CD14-positive monocyte (primary cell): Measurements from ENCODE around the gene ZSWIM5. TPM values are rescaled to one million over a fixed set of nuclear protein-coding genes. Genes with fewer than 3 reads are reported as not detected.

ENCODE experiments used
- DNase-seq, 3 donors: peaks; one replicate each; pipeline ENCODE4 v3.0.0-alpha.2; 2011 to 2022
- H2AFZ ChIP-seq: 2 replicates; pipeline ENCODE4 v1.6.0; 2012; ENCODE audit warnings: mild to moderate bottlenecking, low read depth, low read length, inconsistent platforms; ENCODE audit not compliant: insufficient read depth, poor library complexity, severe bottlenecking
- H3K27ac ChIP-seq, 2 donors: 1 replicate in 1 of 2; 2 replicates in 1 of 2; pipeline ENCODE4 v1.5.1; 2012 to 2013; ENCODE audit warnings: low read length in 2 of 2, control low read depth in 1 of 2, inconsistent platforms in 1 of 2, low read depth in 1 of 2, mild to moderate bottlenecking in 1 of 2
- H3K27me3 ChIP-seq, 2 donors: one replicate each; pipeline versions ENCODE4 v1.6.0 to v1.6.1; 2011 to 2013; ENCODE audit warnings: low read length in 2 of 2; ENCODE audit not compliant: control insufficient read depth in 2 of 2, insufficient read depth in 2 of 2
- H3K36me3 ChIP-seq, 2 donors: replicated peaks in 1 of 2; 1 replicate in 1 of 2; 2 replicates in 1 of 2; pipeline versions ENCODE4 v1.5.1 to v1.6.1; 2012 to 2013; ENCODE audit warnings: low read length in 2 of 2, control low read depth in 1 of 2, inconsistent platforms in 1 of 2, mild to moderate bottlenecking in 1 of 2; ENCODE audit not compliant: insufficient read depth in 2 of 2, control insufficient read depth in 1 of 2
- H3K4me1 ChIP-seq, 2 donors: 1 replicate in 1 of 2; 2 replicates in 1 of 2; pipeline versions ENCODE4 v1.5.1 to v1.6.1; 2012 to 2013; ENCODE audit warnings: low read length in 2 of 2, control low read depth in 1 of 2, inconsistent platforms in 1 of 2, mild to moderate bottlenecking in 1 of 2, moderate library complexity in 1 of 2; ENCODE audit not compliant: insufficient read depth in 2 of 2, control insufficient read depth in 1 of 2
- H3K4me2 ChIP-seq: replicated peaks from 2 replicates; pipeline ENCODE3; 2012; ENCODE audit warnings: low read length, moderate library complexity, mild to moderate bottlenecking; ENCODE audit not compliant: poor library complexity, severe bottlenecking; ENCODE audit errors: extremely low read depth
- H3K4me3 ChIP-seq, 3 experiments: fragments of 200-600 bp in 1 of 3; sonication (generic) in 1 of 3; replicated peaks in 1 of 3; 1 replicate in 2 of 3; 2 replicates in 1 of 3; pipeline ENCODE4 v1.5.1; 2011 to 2013; ENCODE audit warnings: low read length in 3 of 3, mild to moderate bottlenecking in 3 of 3, control low read depth in 2 of 3, low read depth in 2 of 3, inconsistent platforms in 1 of 3, moderate library complexity in 1 of 3
- H3K79me2 ChIP-seq: 2 replicates; pipeline ENCODE4 v1.6.0; 2012; ENCODE audit warnings: mild to moderate bottlenecking, control low read depth, inconsistent platforms, low read length, moderate library complexity; ENCODE audit not compliant: insufficient read depth
- H3K9ac ChIP-seq: 2 replicates; pipeline ENCODE4 v1.6.0; 2017; ENCODE audit warnings: low read length, mild to moderate bottlenecking; ENCODE audit not compliant: insufficient read depth, poor library complexity, severe bottlenecking
- H3K9me3 ChIP-seq, 2 donors: replicated peaks in 1 of 2; 1 replicate in 1 of 2; 2 replicates in 1 of 2; pipeline versions ENCODE4 v1.5.1 to v1.6.1; 2012 to 2013; ENCODE audit warnings: low read length in 2 of 2, control low read depth in 1 of 2; ENCODE audit not compliant: control insufficient read depth in 1 of 2, insufficient read depth in 1 of 2
- H4K20me1 ChIP-seq: 2 replicates; pipeline ENCODE4 v1.6.0; 2012; ENCODE audit warnings: mild to moderate bottlenecking, low read length, control low read depth, moderate library complexity; ENCODE audit not compliant: insufficient read depth
- H3K27ac Mint-ChIP-seq, 7 donors: one replicate each; pipeline ENCODE4 v1.8.0; 2020; ENCODE audit warnings: mild to moderate bottlenecking in 7 of 7, mixed read lengths in 7 of 7, moderate library complexity in 6 of 7, inconsistent platforms in 2 of 7
- H3K27me3 Mint-ChIP-seq, 3 donors: one replicate each; pipeline ENCODE4 v1.8.0; 2021 to 2022; ENCODE audit warnings: low read depth in 3 of 3, mild to moderate bottlenecking in 3 of 3, mixed read lengths in 3 of 3, moderate library complexity in 3 of 3, inconsistent platforms in 1 of 3
- H3K36me3 Mint-ChIP-seq, 2 donors: one replicate each; pipeline ENCODE4 v1.8.0; 2020; ENCODE audit warnings: mixed read lengths in 2 of 2, inconsistent platforms in 1 of 2, mild to moderate bottlenecking in 1 of 2
- H3K4me1 Mint-ChIP-seq: one replicate; pipeline ENCODE4 v1.8.0; 2020; ENCODE audit warnings: mild to moderate bottlenecking, mixed read lengths
- H3K4me3 Mint-ChIP-seq, 2 donors: one replicate each; pipeline ENCODE4 v1.8.0; 2020; ENCODE audit warnings: mild to moderate bottlenecking in 2 of 2, mixed read lengths in 2 of 2, moderate library complexity in 1 of 2
- H3K9me3 Mint-ChIP-seq, 7 donors: one replicate each; pipeline ENCODE4 v1.8.0; 2020 to 2022; ENCODE audit warnings: mixed read lengths in 7 of 7, mild to moderate bottlenecking in 6 of 7, moderate library complexity in 6 of 7, inconsistent platforms in 2 of 7
- WGBS: methylation state at CpG from one replicate; pipeline ENCODE4 v1.1.5; 2013; ENCODE audit warnings: missing lambda C conversion rate; ENCODE audit not compliant: insufficient coverage; 5-methylcytosine and 5-hydroxymethylcytosine counted together
- intact Hi-C, 2 donors: fragments of 100-400 bp; cut with micrococcal nuclease; formaldehyde crosslinking; loops; one replicate each; pipeline versions ENCODE4 v1.15.0 to v1.15.1; 2023
- polyA plus RNA-seq, 3 donors: library from polyadenylated mRNA; depleted of rRNA in 1 of 3; unstranded in 2 of 3; stranded (reverse) in 1 of 3; fragments of 300-500 nt in 2 of 3; fragments of >200 nt in 1 of 3; fragmentation: Illumina TruSeq in 2 of 3; gene quantifications; 1 replicate in 2 of 3; 2 replicates in 1 of 3; pipeline ENCODE4 v1.2.3, GENCODE V29; 2012 to 2021
- TF ChIP-seq, protein P1 (sequence below): fragments of 200-600 bp; IDR thresholded peaks from one replicate; pipeline ENCODE4 v1.8.0; 2022; ENCODE audit warnings: antibody characterized with exemption, mild to moderate bottlenecking

Gene ZSWIM5
- polyA plus RNA-seq, 3 donors = not detected

DNA sequence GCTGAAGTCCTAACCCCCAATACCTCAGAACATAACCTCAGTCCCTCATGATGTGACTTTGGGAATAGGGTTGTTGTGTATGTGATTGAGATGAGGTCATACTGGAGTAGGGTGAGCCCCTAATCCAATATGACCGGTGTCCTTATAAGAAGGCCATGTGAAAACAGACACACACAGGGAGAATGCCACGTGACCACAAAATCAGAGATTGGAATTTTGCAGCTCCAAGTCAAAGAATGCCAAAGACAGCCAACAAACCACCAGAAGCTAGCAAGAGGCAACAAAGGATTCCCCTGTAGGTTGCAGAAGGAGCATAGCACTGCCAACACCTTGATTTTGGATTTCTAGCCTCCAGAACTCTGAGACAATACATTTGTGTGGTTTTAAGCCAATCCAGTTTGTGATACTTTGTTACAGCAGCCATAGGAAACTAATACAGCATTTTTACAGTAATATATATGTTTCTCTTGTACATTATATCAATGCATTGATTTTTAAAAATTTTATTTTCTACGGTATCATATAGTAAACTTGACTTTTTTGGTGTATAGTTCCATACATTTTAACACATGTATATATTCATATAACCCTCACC, 5.4 kb downstream of the ZSWIM5 start:
- intact Hi-C loops = no loop called here
- no peak overlapping the region for H3K4me3 ChIP-seq
- no peaks in the 10 kb centered on the region for H3K36me3 ChIP-seq
- H3K9ac ChIP-seq = no peak overlapping the region
- TF ChIP-seq, protein P1, sequence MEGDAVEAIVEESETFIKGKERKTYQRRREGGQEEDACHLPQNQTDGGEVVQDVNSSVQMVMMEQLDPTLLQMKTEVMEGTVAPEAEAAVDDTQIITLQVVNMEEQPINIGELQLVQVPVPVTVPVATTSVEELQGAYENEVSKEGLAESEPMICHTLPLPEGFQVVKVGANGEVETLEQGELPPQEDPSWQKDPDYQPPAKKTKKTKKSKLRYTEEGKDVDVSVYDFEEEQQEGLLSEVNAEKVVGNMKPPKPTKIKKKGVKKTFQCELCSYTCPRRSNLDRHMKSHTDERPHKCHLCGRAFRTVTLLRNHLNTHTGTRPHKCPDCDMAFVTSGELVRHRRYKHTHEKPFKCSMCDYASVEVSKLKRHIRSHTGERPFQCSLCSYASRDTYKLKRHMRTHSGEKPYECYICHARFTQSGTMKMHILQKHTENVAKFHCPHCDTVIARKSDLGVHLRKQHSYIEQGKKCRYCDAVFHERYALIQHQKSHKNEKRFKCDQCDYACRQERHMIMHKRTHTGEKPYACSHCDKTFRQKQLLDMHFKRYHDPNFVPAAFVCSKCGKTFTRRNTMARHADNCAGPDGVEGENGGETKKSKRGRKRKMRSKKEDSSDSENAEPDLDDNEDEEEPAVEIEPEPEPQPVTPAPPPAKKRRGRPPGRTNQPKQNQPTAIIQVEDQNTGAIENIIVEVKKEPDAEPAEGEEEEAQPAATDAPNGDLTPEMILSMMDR = no peak
- Mint-ChIP-seq H3K4me1 (peaks cover 5% of the 10 kb centered on the region), H3K27ac (no peak overlapping the region), H3K9me3 (peaks cover 0 to 10% (median 5%) of the 10 kb centered on the region in 7 donors), H3K36me3 (peaks cover 0 to 5% of the 10 kb centered on the region in 2 donors), H3K4me3 (no peak overlapping the region), H3K27me3 (peaks cover 32 to 37% (median 32%) of the 10 kb centered on the region in 3 donors)
- peaks cover 3 to 5% of the 10 kb centered on the region in 2 donors for H3K4me1 ChIP-seq
- H3K27me3 ChIP-seq = peaks cover 34 to 48% of the 10 kb centered on the region in 2 donors
- H3K79me2 ChIP-seq = no peaks in the 10 kb centered on the region
- no peaks in the 10 kb centered on the region for H4K20me1 ChIP-seq
- peaks cover 0 to 6% of the 10 kb centered on the region in 2 donors for H3K9me3 ChIP-seq
- no peak overlapping the region for H3K27ac ChIP-seq
- H3K4me2 ChIP-seq = no peak overlapping the region
- H2AFZ ChIP-seq = no peak overlapping the region
- no CpG with 5 or more reads among the region's 3 CpGs for WGBS
- DNase-seq = no peak

DNA sequence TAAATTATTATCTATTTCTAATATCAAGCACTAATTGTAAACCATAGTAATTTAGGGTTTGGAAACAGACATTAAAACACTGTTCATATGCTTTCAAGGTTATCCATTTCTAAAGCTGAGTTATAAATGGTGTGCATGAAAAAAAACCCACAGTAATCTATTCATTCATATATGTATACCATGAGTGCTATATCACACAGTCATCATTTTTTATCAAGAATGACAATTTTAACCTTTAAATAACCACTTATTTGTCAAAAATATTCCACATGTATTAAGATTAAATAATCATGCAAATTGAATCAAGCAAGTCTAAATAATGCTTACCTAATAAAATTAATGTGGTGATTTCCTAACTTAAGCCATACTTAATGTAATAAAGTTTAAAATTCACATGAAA, 6.0 kb downstream of the ZSWIM5 start:
- no peak overlapping the region for H3K4me2 ChIP-seq
- H3K27me3 ChIP-seq = peaks cover 32 to 43% of the 10 kb centered on the region in 2 donors
- no peak overlapping the region for H3K9ac ChIP-seq
- H3K4me1 ChIP-seq = peaks cover under 1 to 3% of the 10 kb centered on the region in 2 donors
- H3K27me3 Mint-ChIP-seq = peaks cover 29 to 33% (median 30%) of the 10 kb centered on the region in 3 donors
- peaks cover 0 to 4% of the 10 kb centered on the region in 2 donors for H3K36me3 Mint-ChIP-seq
- no peaks in the 10 kb centered on the region for H3K36me3 ChIP-seq
- peaks cover 0 to 6% of the 10 kb centered on the region in 2 donors for H3K9me3 ChIP-seq
- H2AFZ ChIP-seq = no peak overlapping the region
- no peak overlapping the region for H3K4me3 Mint-ChIP-seq
- peaks cover 0 to 9% (median 4%) of the 10 kb centered on the region in 7 donors for H3K9me3 Mint-ChIP-seq
- no peak overlapping the region for H3K27ac Mint-ChIP-seq
- H3K79me2 ChIP-seq = no peaks in the 10 kb centered on the region
- H4K20me1 ChIP-seq = no peaks in the 10 kb centered on the region
- no peak for DNase-seq
- TF ChIP-seq, protein P1 = no peak
- H3K4me1 Mint-ChIP-seq = peaks cover 3% of the 10 kb centered on the region
- intact Hi-C loops = no loop called here
- no peak overlapping the region for H3K4me3 ChIP-seq
- no peak overlapping the region for H3K27ac ChIP-seq
